ENCODE data around the gene ZDHHC23. TPM values are rescaled to one million over a fixed set of nuclear protein-coding genes. Genes with fewer than 3 reads are reported as not detected.

Gene ZDHHC23
- total and polyA plus RNA-seq, 2 of the 13 experiments (the other 11 are each of a cell fraction or from before 2014, with no cell fraction given): 1.6 to 8.8 TPM

DNA sequence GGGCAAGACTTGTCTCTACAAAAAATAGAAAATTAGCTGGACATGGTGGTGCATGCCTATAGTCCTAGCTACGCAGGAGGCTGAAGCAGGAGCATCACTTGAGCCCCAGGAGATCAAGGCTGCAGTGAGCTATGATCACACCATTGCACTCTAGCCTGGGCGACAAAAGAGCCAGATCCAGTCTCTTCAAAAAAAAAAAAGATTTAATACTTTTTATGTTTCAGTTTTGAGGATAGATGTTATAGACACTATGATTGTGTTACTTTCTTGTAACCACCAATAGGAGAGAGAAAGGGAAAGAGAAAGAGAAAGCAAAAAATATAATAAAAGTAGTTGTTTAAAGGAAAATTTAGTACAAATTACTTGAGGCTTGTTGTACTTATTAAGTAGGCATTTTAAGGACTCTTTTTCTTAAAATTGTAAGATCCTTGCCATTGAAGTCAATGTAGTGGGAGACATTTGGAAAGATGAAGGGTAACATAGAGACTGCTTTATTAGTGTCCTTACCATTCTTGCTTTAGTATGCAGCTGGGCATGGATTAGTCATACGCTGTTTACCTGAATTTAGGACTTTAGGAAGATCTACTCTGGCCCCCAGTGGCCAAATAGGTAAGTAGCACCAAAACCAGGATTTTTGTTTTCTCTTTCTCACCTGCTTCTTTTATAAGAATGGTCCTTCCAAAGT is 35.1 kb upstream of the ZDHHC23 start (continued):
- TF ChIP-seq, protein P1, sequence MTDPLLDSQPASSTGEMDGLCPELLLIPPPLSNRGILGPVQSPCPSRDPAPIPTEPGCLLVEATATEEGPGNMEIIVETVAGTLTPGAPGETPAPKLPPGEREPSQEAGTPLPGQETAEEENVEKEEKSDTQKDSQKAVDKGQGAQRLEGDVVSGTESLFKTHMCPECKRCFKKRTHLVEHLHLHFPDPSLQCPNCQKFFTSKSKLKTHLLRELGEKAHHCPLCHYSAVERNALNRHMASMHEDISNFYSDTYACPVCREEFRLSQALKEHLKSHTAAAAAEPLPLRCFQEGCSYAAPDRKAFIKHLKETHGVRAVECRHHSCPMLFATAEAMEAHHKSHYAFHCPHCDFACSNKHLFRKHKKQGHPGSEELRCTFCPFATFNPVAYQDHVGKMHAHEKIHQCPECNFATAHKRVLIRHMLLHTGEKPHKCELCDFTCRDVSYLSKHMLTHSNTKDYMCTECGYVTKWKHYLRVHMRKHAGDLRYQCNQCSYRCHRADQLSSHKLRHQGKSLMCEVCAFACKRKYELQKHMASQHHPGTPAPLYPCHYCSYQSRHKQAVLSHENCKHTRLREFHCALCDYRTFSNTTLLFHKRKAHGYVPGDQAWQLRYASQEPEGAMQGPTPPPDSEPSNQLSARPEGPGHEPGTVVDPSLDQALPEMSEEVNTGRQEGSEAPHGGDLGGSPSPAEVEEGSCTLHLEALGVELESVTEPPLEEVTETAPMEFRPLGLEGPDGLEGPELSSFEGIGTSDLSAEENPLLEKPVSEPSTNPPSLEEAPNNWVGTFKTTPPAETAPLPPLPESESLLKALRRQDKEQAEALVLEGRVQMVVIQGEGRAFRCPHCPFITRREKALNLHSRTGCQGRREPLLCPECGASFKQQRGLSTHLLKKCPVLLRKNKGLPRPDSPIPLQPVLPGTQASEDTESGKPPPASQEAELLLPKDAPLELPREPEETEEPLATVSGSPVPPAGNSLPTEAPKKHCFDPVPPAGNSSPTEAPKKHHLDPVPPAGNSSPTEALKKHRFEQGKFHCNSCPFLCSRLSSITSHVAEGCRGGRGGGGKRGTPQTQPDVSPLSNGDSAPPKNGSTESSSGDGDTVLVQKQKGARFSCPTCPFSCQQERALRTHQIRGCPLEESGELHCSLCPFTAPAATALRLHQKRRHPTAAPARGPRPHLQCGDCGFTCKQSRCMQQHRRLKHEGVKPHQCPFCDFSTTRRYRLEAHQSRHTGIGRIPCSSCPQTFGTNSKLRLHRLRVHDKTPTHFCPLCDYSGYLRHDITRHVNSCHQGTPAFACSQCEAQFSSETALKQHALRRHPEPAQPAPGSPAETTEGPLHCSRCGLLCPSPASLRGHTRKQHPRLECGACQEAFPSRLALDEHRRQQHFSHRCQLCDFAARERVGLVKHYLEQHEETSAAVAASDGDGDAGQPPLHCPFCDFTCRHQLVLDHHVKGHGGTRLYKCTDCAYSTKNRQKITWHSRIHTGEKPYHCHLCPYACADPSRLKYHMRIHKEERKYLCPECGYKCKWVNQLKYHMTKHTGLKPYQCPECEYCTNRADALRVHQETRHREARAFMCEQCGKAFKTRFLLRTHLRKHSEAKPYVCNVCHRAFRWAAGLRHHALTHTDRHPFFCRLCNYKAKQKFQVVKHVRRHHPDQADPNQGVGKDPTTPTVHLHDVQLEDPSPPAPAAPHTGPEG (CRISPR knock-in tag; IDR thresholded peaks at IDR 0.05): no peak
- no peak for TF ChIP-seq TCF12 (IDR thresholded peaks at IDR 0.05)
- TF ChIP-seq TCF12 (CRISPR knock-in tag; IDR thresholded peaks at IDR 0.05): no peak
- TF ChIP-seq, protein P2, sequence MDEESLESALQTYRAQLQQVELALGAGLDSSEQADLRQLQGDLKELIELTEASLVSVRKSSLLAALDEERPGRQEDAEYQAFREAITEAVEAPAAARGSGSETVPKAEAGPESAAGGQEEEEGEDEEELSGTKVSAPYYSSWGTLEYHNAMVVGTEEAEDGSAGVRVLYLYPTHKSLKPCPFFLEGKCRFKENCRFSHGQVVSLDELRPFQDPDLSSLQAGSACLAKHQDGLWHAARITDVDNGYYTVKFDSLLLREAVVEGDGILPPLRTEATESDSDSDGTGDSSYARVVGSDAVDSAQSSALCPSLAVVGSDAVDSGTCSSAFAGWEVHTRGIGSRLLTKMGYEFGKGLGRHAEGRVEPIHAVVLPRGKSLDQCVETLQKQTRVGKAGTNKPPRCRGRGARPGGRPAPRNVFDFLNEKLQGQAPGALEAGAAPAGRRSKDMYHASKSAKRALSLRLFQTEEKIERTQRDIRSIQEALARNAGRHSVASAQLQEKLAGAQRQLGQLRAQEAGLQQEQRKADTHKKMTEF (CRISPR knock-in tag; IDR thresholded peaks at IDR 0.05): 0 out of 2 replicates have a peak, but pooled peaks have one; percentile 18
- TF ChIP-seq NFRKB (IDR thresholded peaks at IDR 0.05): no peak
- TF ChIP-seq, protein P3, sequence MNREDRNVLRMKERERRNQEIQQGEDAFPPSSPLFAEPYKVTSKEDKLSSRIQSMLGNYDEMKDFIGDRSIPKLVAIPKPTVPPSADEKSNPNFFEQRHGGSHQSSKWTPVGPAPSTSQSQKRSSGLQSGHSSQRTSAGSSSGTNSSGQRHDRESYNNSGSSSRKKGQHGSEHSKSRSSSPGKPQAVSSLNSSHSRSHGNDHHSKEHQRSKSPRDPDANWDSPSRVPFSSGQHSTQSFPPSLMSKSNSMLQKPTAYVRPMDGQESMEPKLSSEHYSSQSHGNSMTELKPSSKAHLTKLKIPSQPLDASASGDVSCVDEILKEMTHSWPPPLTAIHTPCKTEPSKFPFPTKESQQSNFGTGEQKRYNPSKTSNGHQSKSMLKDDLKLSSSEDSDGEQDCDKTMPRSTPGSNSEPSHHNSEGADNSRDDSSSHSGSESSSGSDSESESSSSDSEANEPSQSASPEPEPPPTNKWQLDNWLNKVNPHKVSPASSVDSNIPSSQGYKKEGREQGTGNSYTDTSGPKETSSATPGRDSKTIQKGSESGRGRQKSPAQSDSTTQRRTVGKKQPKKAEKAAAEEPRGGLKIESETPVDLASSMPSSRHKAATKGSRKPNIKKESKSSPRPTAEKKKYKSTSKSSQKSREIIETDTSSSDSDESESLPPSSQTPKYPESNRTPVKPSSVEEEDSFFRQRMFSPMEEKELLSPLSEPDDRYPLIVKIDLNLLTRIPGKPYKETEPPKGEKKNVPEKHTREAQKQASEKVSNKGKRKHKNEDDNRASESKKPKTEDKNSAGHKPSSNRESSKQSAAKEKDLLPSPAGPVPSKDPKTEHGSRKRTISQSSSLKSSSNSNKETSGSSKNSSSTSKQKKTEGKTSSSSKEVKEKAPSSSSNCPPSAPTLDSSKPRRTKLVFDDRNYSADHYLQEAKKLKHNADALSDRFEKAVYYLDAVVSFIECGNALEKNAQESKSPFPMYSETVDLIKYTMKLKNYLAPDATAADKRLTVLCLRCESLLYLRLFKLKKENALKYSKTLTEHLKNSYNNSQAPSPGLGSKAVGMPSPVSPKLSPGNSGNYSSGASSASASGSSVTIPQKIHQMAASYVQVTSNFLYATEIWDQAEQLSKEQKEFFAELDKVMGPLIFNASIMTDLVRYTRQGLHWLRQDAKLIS (CRISPR knock-in tag; IDR thresholded peaks at IDR 0.05): no peak
- TF ChIP-seq FOXP1 (IDR thresholded peaks at IDR 0.05): no peak
- peak; percentile 20; the same call in 1 of the 2 replicates for TF ChIP-seq FOXP1 (CRISPR knock-in tag; IDR thresholded peaks at IDR 0.05)
- no peak for TF ChIP-seq EED (CRISPR knock-in tag; IDR thresholded peaks at IDR 0.05)
- no peak for TF ChIP-seq RBAK (CRISPR knock-in tag; IDR thresholded peaks at IDR 0.05)
- peak; percentile 41; the same call in 1 of the 2 replicates for TF ChIP-seq FOXK2 (IDR thresholded peaks at IDR 0.05)
- TF ChIP-seq STAG1 (CRISPR knock-in tag; IDR thresholded peaks at IDR 0.05): peak; percentile 92
- no peak for TF ChIP-seq NKX3-1 (CRISPR knock-in tag; IDR thresholded peaks at IDR 0.05)
- TF ChIP-seq HOXA5 (CRISPR knock-in tag; IDR thresholded peaks at IDR 0.05): no peak
- TF ChIP-seq ZNF674 (CRISPR knock-in tag; IDR thresholded peaks at IDR 0.05; ENCODE audit: low read depth): no peak
- TF ChIP-seq FOXC1 (CRISPR knock-in tag; IDR thresholded peaks at IDR 0.05; ENCODE audit: borderline replicate concordance): no peak
- TF ChIP-seq, protein P4, sequence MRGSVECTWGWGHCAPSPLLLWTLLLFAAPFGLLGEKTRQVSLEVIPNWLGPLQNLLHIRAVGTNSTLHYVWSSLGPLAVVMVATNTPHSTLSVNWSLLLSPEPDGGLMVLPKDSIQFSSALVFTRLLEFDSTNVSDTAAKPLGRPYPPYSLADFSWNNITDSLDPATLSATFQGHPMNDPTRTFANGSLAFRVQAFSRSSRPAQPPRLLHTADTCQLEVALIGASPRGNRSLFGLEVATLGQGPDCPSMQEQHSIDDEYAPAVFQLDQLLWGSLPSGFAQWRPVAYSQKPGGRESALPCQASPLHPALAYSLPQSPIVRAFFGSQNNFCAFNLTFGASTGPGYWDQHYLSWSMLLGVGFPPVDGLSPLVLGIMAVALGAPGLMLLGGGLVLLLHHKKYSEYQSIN (CRISPR knock-in tag; IDR thresholded peaks at IDR 0.05; ENCODE audit: borderline replicate concordance): no peak
- no peak for TF ChIP-seq ZNF567 (CRISPR knock-in tag; IDR thresholded peaks at IDR 0.05; ENCODE audit: borderline replicate concordance)
- no peak for TF ChIP-seq MTA1 (CRISPR knock-in tag; IDR thresholded peaks at IDR 0.05; ENCODE audit: borderline replicate concordance)
